ENCODE results near the gene PROSER1.

PROSER1 gene

GRCh38 chr13:38993381-38993780, 44.5 kb downstream of the PROSER1 start:
- no peaks in the 10 kb centered on the region for H3K27me3 ChIP-seq (replicated peaks; ENCODE audit: insufficient read depth, low read length)
- no peak overlapping the region for H3K27ac ChIP-seq (ENCODE audit: low read length)
- H2AFZ ChIP-seq (ENCODE audit: low read length), result no peak overlapping the region
- no peaks in the 10 kb centered on the region for H3K36me3 ChIP-seq (replicated peaks; ENCODE audit: insufficient read depth, low read length)
- H3K4me2 ChIP-seq (ENCODE audit: low read depth, low read length), result no peak overlapping the region
- DNase-seq, result no peak
- H3K9ac ChIP-seq (ENCODE audit: low read length), result no peak overlapping the region
- no peak for TF ChIP-seq CTCF (IDR thresholded peaks at IDR 0.05; ENCODE audit: low read length)
- no peak for TF ChIP-seq EZH2phosphoT487 (IDR thresholded peaks at IDR 0.05; ENCODE audit: low read length)
- no peaks in the 10 kb centered on the region for H3K9me3 ChIP-seq (replicated peaks; ENCODE audit: insufficient read depth, low read length)
- no peaks in the 10 kb centered on the region for H4K20me1 ChIP-seq (ENCODE audit: insufficient read depth, low read length)
- H3K9me2 ChIP-seq (replicated peaks; ENCODE audit: insufficient read depth, low read length), result no peaks in the 10 kb centered on the region
- H3K4me1 ChIP-seq (ENCODE audit: low read length), result no peaks in the 10 kb centered on the region
- no peak overlapping the region for H3K4me3 ChIP-seq (ENCODE audit: low read length)
- no peaks in the 10 kb centered on the region for H3F3A ChIP-seq (ENCODE audit: insufficient read depth, low read length)
- H3K79me2 ChIP-seq (ENCODE audit: low read length), result no peaks in the 10 kb centered on the region

GRCh38 chr13:38990693-38991092, 47.2 kb downstream of the PROSER1 start, which contains the start of gene STOML3:
TSS of gene STOML3 (minus strand) at chr13:38990831. CDS start at chr13:38990721, 110 bp downstream.
- Histone ChIP-seq H3K9me3 (replicated peaks; ENCODE audit: insufficient read depth, low read length) (no peaks in the 10 kb centered on the region), H3K27me3 (replicated peaks; ENCODE audit: insufficient read depth, low read length) (no peaks in the 10 kb centered on the region), H3K4me2 (ENCODE audit: low read depth, low read length) (no peak within 1 kb of the TSS), H3K36me3 (replicated peaks; ENCODE audit: insufficient read depth, low read length) (no peaks in the 10 kb centered on the region), H3K27ac (ENCODE audit: low read length) (no peak within 1 kb of the TSS), H3K4me1 (ENCODE audit: low read length) (no peaks in the 10 kb centered on the region), H2AFZ (ENCODE audit: low read length) (no peak within 1 kb of the TSS), H3K9me2 (replicated peaks; ENCODE audit: insufficient read depth, low read length) (no peaks in the 10 kb centered on the region), H3K9ac (ENCODE audit: low read length) (no peak within 1 kb of the TSS), H3K79me2 (ENCODE audit: low read length) (no peaks in the 10 kb centered on the region), H3K4me3 (ENCODE audit: low read length) (no peak within 1 kb of the TSS), H4K20me1 (ENCODE audit: insufficient read depth, low read length) (no peaks in the 10 kb centered on the region), H3F3A (ENCODE audit: insufficient read depth, low read length) (no peaks in the 10 kb centered on the region)
- DNase-seq, result no peak
- no peak for TF ChIP-seq EZH2phosphoT487 (IDR thresholded peaks at IDR 0.05; ENCODE audit: low read length)
- TF ChIP-seq EZH2 (optimal IDR thresholded peaks at IDR 0.05; ENCODE audit: low read depth, low read length), result no peak
- no peak for TF ChIP-seq CTCF (IDR thresholded peaks at IDR 0.05; ENCODE audit: low read length)

GRCh38 chr13:38981096-38981495, 56.8 kb downstream of the PROSER1 start:
- Histone ChIP-seq H3K9me3 (replicated peaks; ENCODE audit: insufficient read depth, low read length) (no peaks in the 10 kb centered on the region), H3K36me3 (replicated peaks; ENCODE audit: insufficient read depth, low read length) (no peaks in the 10 kb centered on the region), H3K4me1 (ENCODE audit: low read length) (no peaks in the 10 kb centered on the region), H4K20me1 (ENCODE audit: insufficient read depth, low read length) (no peaks in the 10 kb centered on the region), H3K4me2 (ENCODE audit: low read depth, low read length) (no peak overlapping the region), H3F3A (ENCODE audit: insufficient read depth, low read length) (no peaks in the 10 kb centered on the region), H3K79me2 (ENCODE audit: low read length) (no peaks in the 10 kb centered on the region), H3K27ac (ENCODE audit: low read length) (no peak overlapping the region), H3K27me3 (replicated peaks; ENCODE audit: insufficient read depth, low read length) (no peaks in the 10 kb centered on the region), H2AFZ (ENCODE audit: low read length) (no peak overlapping the region), H3K4me3 (ENCODE audit: low read length) (no peak overlapping the region), H3K9ac (ENCODE audit: low read length) (no peak overlapping the region), H3K9me2 (replicated peaks; ENCODE audit: insufficient read depth, low read length) (no peaks in the 10 kb centered on the region)
- DNase-seq, result no peak
- TF ChIP-seq CTCF (IDR thresholded peaks at IDR 0.05; ENCODE audit: low read length) (no peak), EZH2phosphoT487 (IDR thresholded peaks at IDR 0.05; ENCODE audit: low read length) (no peak), EZH2 (optimal IDR thresholded peaks at IDR 0.05; ENCODE audit: low read depth, low read length) (no peak)

All from MM.1S (cell line).